Nephron (organoid): ENCODE data around the gene NCKAP5L.
"Not testable (repeated sequence)": the region's sequence is repeated elsewhere in the genome, so short reads cannot be mapped to it uniquely, and the experiment has no call there.

Experiments used
- H3K27ac Mint-ChIP-seq, 3 experiments: 2 replicates each; pipeline ENCODE4 v1.8.0; 2020; ENCODE audit warnings: mixed read lengths in 3 of 3, mild to moderate bottlenecking in 2 of 3, moderate library complexity in 1 of 3
- H3K27me3 Mint-ChIP-seq: 2 replicates; pipeline ENCODE4 v1.8.0; 2021; ENCODE audit warnings: low read depth, mild to moderate bottlenecking, moderate library complexity, mixed read lengths
- H3K36me3 Mint-ChIP-seq: 2 replicates; pipeline ENCODE4 v1.8.0; 2020; ENCODE audit warnings: low read depth, mixed read lengths
- H3K4me1 Mint-ChIP-seq: 2 replicates; pipeline ENCODE4 v1.8.0; 2020; ENCODE audit warnings: mixed read lengths
- H3K4me3 Mint-ChIP-seq, 3 experiments: 2 replicates each; pipeline ENCODE4 v1.8.0; 2020; ENCODE audit warnings: mild to moderate bottlenecking in 3 of 3, mixed read lengths in 3 of 3, moderate library complexity in 2 of 3
- H3K9me3 Mint-ChIP-seq: 2 replicates; pipeline ENCODE4 v1.8.0; 2020; ENCODE audit warnings: mixed read lengths
- CTCF ChIP-seq, 3 experiments: fragments of 200-600 bp; sonication (generic); IDR thresholded peaks; one replicate each; pipeline ENCODE4 v1.5.0; 2021; ENCODE audit warnings: antibody characterized with exemption in 3 of 3; ENCODE audit not compliant: unreplicated experiment in 3 of 3

The NCKAP5L gene

GRCh38 chr12:49874142-49874897 is 46.1 kb upstream of the NCKAP5L start:
- peaks cover 4% of the 10 kb centered on the region for H3K9me3 Mint-ChIP-seq
- peaks cover 38% of the 10 kb centered on the region for H3K27me3 Mint-ChIP-seq
- H3K4me3 Mint-ChIP-seq: no peak overlapping the region
- H3K4me1 Mint-ChIP-seq: peaks cover 55% of the 10 kb centered on the region
- peak overlapping the region; percentile 46 to 54 (median 47) for H3K27ac Mint-ChIP-seq
- TF ChIP-seq CTCF (IDR thresholded peaks at IDR 0.05; ENCODE audit: unreplicated experiment in 3 of 3): no peak
- H3K36me3 Mint-ChIP-seq: peaks cover 4% of the 10 kb centered on the region

GRCh38 chr12:49873361-49873934 is 45.2 kb upstream of the NCKAP5L start:
- H3K36me3 Mint-ChIP-seq: peaks cover 4% of the 10 kb centered on the region
- H3K9me3 Mint-ChIP-seq: peaks cover 4% of the 10 kb centered on the region
- no peak overlapping the region for H3K4me3 Mint-ChIP-seq
- H3K27me3 Mint-ChIP-seq: peaks cover 34% of the 10 kb centered on the region
- no peak for TF ChIP-seq CTCF (IDR thresholded peaks at IDR 0.05; ENCODE audit: unreplicated experiment in 3 of 3)
- peak overlapping the region; percentile 46 to 71 (median 47) for H3K27ac Mint-ChIP-seq
- peaks cover 64% of the 10 kb centered on the region for H3K4me1 Mint-ChIP-seq

- no peak for TF ChIP-seq CTCF (IDR thresholded peaks at IDR 0.05; ENCODE audit: unreplicated experiment in 3 of 3)
- H3K9me3 Mint-ChIP-seq: peaks cover 1% of the 10 kb centered on the region
- H3K4me3 Mint-ChIP-seq: peak overlapping the region in 1 of 3 experiments; percentile 12
- peaks cover 70% of the 10 kb centered on the region for H3K4me1 Mint-ChIP-seq
- H3K27me3 Mint-ChIP-seq: peaks cover 35% of the 10 kb centered on the region
- peak overlapping the region in 2 of 3 experiments; percentile 46 to 71 for H3K27ac Mint-ChIP-seq
- peaks cover 1% of the 10 kb centered on the region for H3K36me3 Mint-ChIP-seq
Observed at GRCh38 chr12:49872781-49873181, 44.6 kb upstream of the NCKAP5L start.

DNA sequence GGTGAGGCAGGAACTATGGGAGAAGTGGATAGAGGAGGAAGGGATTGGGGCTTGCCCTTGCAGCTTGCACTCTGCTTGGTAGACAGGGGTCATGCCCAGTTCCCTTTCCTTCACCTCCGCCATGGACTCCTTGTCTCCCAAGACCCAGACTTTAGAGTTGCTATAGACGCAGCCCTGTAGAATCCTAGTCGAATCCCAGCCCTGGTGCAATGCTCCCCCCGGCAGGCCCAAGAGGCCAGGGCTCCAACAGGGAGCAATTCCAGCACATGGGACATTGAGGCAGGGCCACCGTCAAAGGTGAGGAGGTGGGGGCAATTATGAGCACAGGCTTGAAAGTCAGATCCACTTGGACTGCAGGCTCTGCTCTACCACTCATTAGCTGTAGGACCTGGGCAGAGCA is 44.2 kb upstream of the NCKAP5L start:
- H3K9me3 Mint-ChIP-seq: no peaks in the 10 kb centered on the region
- peaks cover 36% of the 10 kb centered on the region for H3K27me3 Mint-ChIP-seq
- peak overlapping the region in 1 of 3 experiments; percentile 12 for H3K4me3 Mint-ChIP-seq
- H3K4me1 Mint-ChIP-seq: peaks cover 74% of the 10 kb centered on the region
- no peaks in the 10 kb centered on the region for H3K36me3 Mint-ChIP-seq
- TF ChIP-seq CTCF (IDR thresholded peaks at IDR 0.05; ENCODE audit: unreplicated experiment in 3 of 3): no peak
- H3K27ac Mint-ChIP-seq: peak overlapping the region; percentile 44 to 75 (median 46)

DNA sequence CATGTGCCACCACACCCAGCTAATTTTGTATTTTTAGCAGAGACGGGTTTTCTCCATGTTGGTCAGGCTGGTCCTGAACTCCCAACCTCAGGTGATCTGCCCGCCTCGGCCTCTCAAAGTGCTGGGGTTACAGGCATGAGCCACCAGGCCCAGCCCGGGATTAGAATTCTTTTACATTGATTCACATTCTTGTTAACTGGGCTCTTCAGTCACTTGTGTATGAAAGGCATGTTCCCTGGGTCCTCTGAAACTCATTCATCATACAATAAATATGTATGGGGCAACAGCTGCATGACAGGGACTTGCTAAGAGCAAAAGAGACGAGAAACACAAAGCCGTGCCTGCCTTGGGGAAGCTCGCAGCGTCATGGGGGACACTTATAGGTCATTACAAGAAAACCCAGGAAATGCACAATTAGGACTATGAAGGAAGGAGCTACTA is 43.6 kb upstream of the NCKAP5L start:
- not testable (repeated sequence) for H3K4me3 Mint-ChIP-seq, H3K9me3 Mint-ChIP-seq, H3K36me3 Mint-ChIP-seq
- H3K27ac Mint-ChIP-seq: peak overlapping the region; percentile 44 to 75 (median 46)
- peaks cover 79% of the 10 kb centered on the region for H3K4me1 Mint-ChIP-seq
- peaks cover 42% of the 10 kb centered on the region for H3K27me3 Mint-ChIP-seq

GRCh38 chr12:49871263-49871561 is 43.0 kb upstream of the NCKAP5L start:
- Mint-ChIP-seq H3K9me3 (no peaks in the 10 kb centered on the region), H3K4me3 (no peak overlapping the region), H3K27ac (no peak overlapping the region), H3K4me1 (peaks cover 84% of the 10 kb centered on the region), H3K36me3 (no peaks in the 10 kb centered on the region), H3K27me3 (peaks cover 48% of the 10 kb centered on the region)
- no peak for TF ChIP-seq CTCF (IDR thresholded peaks at IDR 0.05; ENCODE audit: unreplicated experiment in 3 of 3)
